Measurements from ENCODE around the gene SEPTIN10. TPM values are rescaled to one million over a fixed set of nuclear protein-coding genes. Genes with fewer than 3 reads are reported as not detected.
"Not testable (repeated sequence)": the region's sequence is repeated elsewhere in the genome, so short reads cannot be mapped to it uniquely, and the experiment has no call there.

SEPTIN10 gene
- total RNA-seq, 1 donor from 2014 or later = 92.0 TPM

GRCh38 chr2:109545828-109546713 is 67.7 kb downstream of the SEPTIN10 start:
- no peak for DNase-seq (ENCODE audit: low read depth, low spot score)

- no peak for DNase-seq (ENCODE audit: low read depth, low spot score)
These were observed 71.4 kb downstream of the SEPTIN10 start for GRCh38 chr2:109542384-109542783.

- DNase-seq (ENCODE audit: low read depth, low spot score) = no peak
These were observed 75.2 kb downstream of the SEPTIN10 start for GRCh38 chr2:109538546-109538945.

GRCh38 chr2:109537565-109538222 is 76.1 kb downstream of the SEPTIN10 start:
- DNase-seq (ENCODE audit: low read depth, low spot score) = no peak

- not testable (repeated sequence) for DNase-seq (ENCODE audit: low read depth, low spot score)
These were observed 77.2 kb downstream of the SEPTIN10 start for GRCh38 chr2:109536556-109536955.

- no peak for DNase-seq (ENCODE audit: low read depth, low spot score)
These were observed 78.4 kb downstream of the SEPTIN10 start for GRCh38 chr2:109535217-109535946.

GRCh38 chr2:109533823-109534222 is 79.9 kb downstream of the SEPTIN10 start:
- DNase-seq (ENCODE audit: low read depth, low spot score) = no peak

- DNase-seq (ENCODE audit: low read depth, low spot score) = no peak
These were observed 81.1 kb downstream of the SEPTIN10 start for GRCh38 chr2:109532728-109533076.

GRCh38 chr2:109531896-109532727 is 81.7 kb downstream of the SEPTIN10 start:
- DNase-seq (ENCODE audit: low read depth, low spot score) = no peak

- no peak for DNase-seq (ENCODE audit: low read depth, low spot score)
These were observed 82.5 kb downstream of the SEPTIN10 start for GRCh38 chr2:109531221-109531620.

GRCh38 chr2:109530712-109531111 is 83.1 kb downstream of the SEPTIN10 start:
- no peak for DNase-seq (ENCODE audit: low read depth, low spot score)

GRCh38 chr2:109529532-109530449 is 84.0 kb downstream of the SEPTIN10 start:
- DNase-seq (ENCODE audit: low read depth, low spot score) = no peak

- DNase-seq (ENCODE audit: low read depth, low spot score) = no peak
These were observed 84.8 kb downstream of the SEPTIN10 start for GRCh38 chr2:109528811-109529501.

- DNase-seq (ENCODE audit: low read depth, low spot score) = no peak
These were observed 85.7 kb downstream of the SEPTIN10 start for GRCh38 chr2:109527846-109528705.

GRCh38 chr2:109527079-109527478 is 86.7 kb downstream of the SEPTIN10 start:
- DNase-seq (ENCODE audit: low read depth, low spot score) = no peak

GRCh38 chr2:109526442-109526970 is 87.3 kb downstream of the SEPTIN10 start:
- DNase-seq (ENCODE audit: low read depth, low spot score) = no peak

- DNase-seq (ENCODE audit: low read depth, low spot score) = no peak
These were observed 87.9 kb downstream of the SEPTIN10 start for GRCh38 chr2:109525836-109526235.
